GM12878 (cell line): ENCODE results near the gene CYP2S1. TPM values are rescaled to one million over a fixed set of nuclear protein-coding genes. Genes with fewer than 3 reads are reported as not detected.

Source experiments
- ATAC-seq: fragments of 200-7000 bp; cut with Tn5 transposase; 3 replicates; pipeline ENCODE4 v1.9.1; 2020; ENCODE audit warnings: mild to moderate bottlenecking, moderate library complexity
- BruUV-seq: library from RNA; stranded (reverse); fragments of 400-500 nt; replicated peaks from 2 replicates; lab custom pipeline; 2021; lab: Mats Ljungman, UMichigan
- CTCF ChIA-PET: fragments of 300-600 bp; sonication (Branson Sonifier 250); formaldehyde crosslinking; extraction: SDS; loops from one replicate; lab custom pipeline; 2021; ENCODE audit warnings: inconsistent platforms; lab: Yijun Ruan, JAX
- POLR2A ChIA-PET: fragments of 350-600 bp; formaldehyde crosslinking; extraction: SDS; loops from one replicate; lab custom pipeline; 2021; ENCODE audit warnings: inconsistent platforms; lab: Charles Lee
- RAD21 ChIA-PET: fragments of 300-600 bp; sonication (Branson Sonifier 250); formaldehyde crosslinking; loops from one replicate; lab custom pipeline; 2023; ENCODE audit warnings: antibody characterized with exemption; ENCODE audit not compliant: unreplicated experiment; lab: Charles Lee
- SMC1A ChIA-PET: fragments of 300-600 bp; sonication (Branson Sonifier 250); formaldehyde crosslinking; loops from one replicate; lab custom pipeline; 2023; ENCODE audit not compliant: unreplicated experiment, uncharacterized antibody; lab: Charles Lee
- DNase-seq: peaks from one replicate; pipeline ENCODE4 v3.0.0-alpha.2; 2011; ENCODE audit warnings: low read depth, low spot score
- FAIRE-seq: peaks from 3 replicates; lab custom pipeline; 2011; peaks lifted over from hg19 to GRCh38; lab: Jason Lieb, UNC
- H2AFZ ChIP-seq: 2 replicates; pipeline ENCODE4 v1.6.0; 2011; ENCODE audit warnings: low read depth, low read length, control low read depth; ENCODE audit not compliant: control insufficient read depth
- H3K27ac ChIP-seq: 2 replicates; pipeline ENCODE4 v1.5.1; 2011; ENCODE audit warnings: control low read depth; ENCODE audit not compliant: control insufficient read depth, insufficient read depth
- H3K27me3 ChIP-seq, 2 experiments: replicated peaks in 1 of 2; 2 replicates each; pipeline versions ENCODE4 v1.6.0 to v1.6.1; 2011; ENCODE audit warnings: low read length in 1 of 2; ENCODE audit not compliant: control insufficient read depth in 2 of 2, insufficient read depth in 2 of 2
- H3K36me3 ChIP-seq, 2 experiments: 2 replicates each; pipeline ENCODE4 v1.5.1; 2011; ENCODE audit warnings: low read length in 1 of 2; ENCODE audit not compliant: control insufficient read depth in 2 of 2, insufficient read depth in 2 of 2
- H3K4me1 ChIP-seq: 2 replicates; pipeline ENCODE4 v1.6.1; 2011; ENCODE audit warnings: mild to moderate bottlenecking, low read length, moderate library complexity, mixed read lengths; ENCODE audit not compliant: control insufficient read depth, insufficient read depth
- H3K4me2 ChIP-seq: 2 replicates; pipeline ENCODE4 v1.6.0; 2011; ENCODE audit warnings: control low read depth; ENCODE audit not compliant: control insufficient read depth, insufficient read depth
- H3K4me3 ChIP-seq: fragments of 200-600 bp; sonication (generic); 2 replicates; pipeline ENCODE4 v1.5.1; 2016
- H3K79me2 ChIP-seq: 2 replicates; pipeline ENCODE4 v1.6.0; 2011; ENCODE audit warnings: low read length; ENCODE audit not compliant: control insufficient read depth, insufficient read depth
- H3K9ac ChIP-seq: 2 replicates; pipeline ENCODE4 v1.8.0; 2011; ENCODE audit warnings: low read length, control low read depth, mixed read lengths; ENCODE audit not compliant: control insufficient read depth, insufficient read depth
- H3K9me3 ChIP-seq: replicated peaks from 3 replicates; pipeline ENCODE4 v1.5.1; 2011; ENCODE audit warnings: mild to moderate bottlenecking, low read length; ENCODE audit not compliant: control insufficient read depth, insufficient read depth
- H4K20me1 ChIP-seq: 2 replicates; pipeline ENCODE4 v1.6.0; 2011; ENCODE audit not compliant: control insufficient read depth, insufficient read depth
- PKNOX1 ChIP-seq: fragments of 450-650 bp; IDR thresholded peaks from 2 replicates; pipeline ENCODE4 v1.6.1; 2016; ENCODE audit warnings: mild to moderate bottlenecking
- RBBP5 ChIP-seq: fragments of 200-600 bp; sonication (generic); conservative IDR thresholded peaks from 2 replicates; pipeline ENCODE4 v1.6.1; 2016
- RELA ChIP-seq: fragments of 450-650 bp; IDR thresholded peaks from 2 replicates; pipeline ENCODE4 v1.8.0; 2014; ENCODE audit warnings: borderline replicate concordance; ENCODE audit not compliant: partially characterized antibody
- SMARCA5 ChIP-seq: fragments of 450-650 bp; IDR thresholded peaks from 2 replicates; pipeline ENCODE4 v1.6.1; 2017; ENCODE audit warnings: mild to moderate bottlenecking
- SPI1 ChIP-seq: IDR thresholded peaks from 2 replicates; pipeline ENCODE4 v1.6.1; 2011; ENCODE audit warnings: low read depth, mild to moderate bottlenecking, low read length, moderate library complexity, borderline replicate concordance; ENCODE audit not compliant: insufficient read depth
- WGBS: methylation state at CpG from one replicate; pipeline ENCODE4 v1.1.6; 2016; ENCODE audit warnings: low lambda C conversion rate; ENCODE audit not compliant: insufficient replicate concordance, insufficient coverage; ENCODE audit errors: missing lambda C conversion rate; 5-methylcytosine and 5-hydroxymethylcytosine counted together
- in situ Hi-C: fragments of 300-500 bp; cut with MboI; formaldehyde crosslinking; loops from 9 replicates; pipeline ENCODE4 v1.14.3; 2018; ENCODE audit warnings: mixed read lengths
- intact Hi-C: fragments of 100-400 bp; cut with micrococcal nuclease; formaldehyde crosslinking; loops from one replicate; pipeline ENCODE4 v1.14.2; 2022; ENCODE audit not compliant: unreplicated experiment
- polyA plus RNA-seq, 11 experiments: library from polyadenylated mRNA; depleted of rRNA in 4 of 11; unstranded in 6 of 11; stranded (reverse) in 5 of 11; fragments of >200 nt; fragmentation: Nextera tagmentation in 4 of 11; fragmentation: Illumina TruSeq in 1 of 11; extraction: Ambion mirVana in 4 of 11; extraction: Trizol in 1 of 11; gene quantifications; 1 replicate in 1 of 11; 2 replicates in 10 of 11; pipeline versions ENCODE4 v1.2.1 to v1.2.3, GENCODE V29; 2011 to 2016; ENCODE audit warnings: inconsistent platforms in 2 of 11, missing spikeins in 2 of 11, low read depth in 1 of 11
- total RNA-seq, 4 experiments: library from RNA; depleted of rRNA in 3 of 4; stranded (reverse); fragments of >200 nt in 3 of 4; fragmentation: Illumina TruSeq in 1 of 4; extraction: Trizol in 1 of 4; gene quantifications; 2 replicates each; pipeline versions ENCODE4 v1.2.1 to v1.2.3, GENCODE V29; 2013 to 2021

CYP2S1 gene
- total and polyA plus RNA-seq, 10 of the 15 experiments (the other 5 are each of a cell fraction or from before 2014, with no cell fraction given), result 0.03 to 0.28 (median 0.12) TPM; not detected in 2

DNA sequence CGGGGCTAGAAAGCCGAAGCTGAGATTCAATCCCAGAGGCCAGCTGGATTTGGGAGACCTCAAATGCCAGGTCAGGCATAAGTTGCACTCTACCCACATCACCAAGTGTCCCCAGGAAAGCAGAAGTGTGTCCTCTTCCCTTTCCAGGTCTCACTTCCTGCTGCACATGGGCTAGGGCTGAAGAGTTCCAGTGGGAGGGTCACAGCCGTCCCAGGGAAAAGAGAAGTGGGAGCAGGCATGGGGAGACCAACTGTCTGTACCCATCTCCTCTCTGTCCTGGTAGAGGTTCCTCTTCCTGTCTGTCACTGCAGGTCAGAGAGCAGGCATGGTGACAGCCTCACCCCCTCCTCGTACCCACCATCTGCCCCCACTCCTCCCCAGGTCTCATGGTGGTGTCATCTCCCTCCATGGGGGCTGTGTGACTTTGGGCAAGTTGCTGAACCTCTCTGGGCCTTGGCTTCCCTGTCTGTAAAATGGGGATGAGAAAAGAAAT, 40.8 kb downstream of the CYP2S1 start:
- ChIA-PET RAD21 (no interaction called here), SMC1A (no interaction called here), POLR2A (no interaction called here), CTCF (interaction anchor here (0.7 kb wide), 1 partner anchor 111 kb away, joined by 3 read pairs; no protein-coding TSS in a partner anchor)
- H3K4me3 ChIP-seq, result no peak overlapping the region
- ATAC-seq (no peak), FAIRE-seq (no peak), DNase-seq (no peak)
- intact Hi-C loops, result no loop called here
- TF ChIP-seq SPI1 (peak; percentile 52; the same call in 1 of the 2 replicates), RBBP5 (no peak)
- no peaks in the 10 kb centered on the region for H3K4me1 ChIP-seq
- H3K36me3 ChIP-seq, result no peaks in the 10 kb centered on the region
- H3K9ac ChIP-seq, result no peak overlapping the region
- H3K27ac ChIP-seq, result no peak overlapping the region
- H3K79me2 ChIP-seq, result no peaks in the 10 kb centered on the region
- no peaks in the 10 kb centered on the region for H4K20me1 ChIP-seq
- no TSS peak for BruUV-seq
- H3K27me3 ChIP-seq, result no peaks in the 10 kb centered on the region
- no peak overlapping the region for H3K4me2 ChIP-seq
- in situ Hi-C loops, result no loop called here
- H3K9me3 ChIP-seq, result no peaks in the 10 kb centered on the region
- 11% methylated on average over 4 of the region's 4 CpGs for WGBS
- no peak overlapping the region for H2AFZ ChIP-seq

DNA sequence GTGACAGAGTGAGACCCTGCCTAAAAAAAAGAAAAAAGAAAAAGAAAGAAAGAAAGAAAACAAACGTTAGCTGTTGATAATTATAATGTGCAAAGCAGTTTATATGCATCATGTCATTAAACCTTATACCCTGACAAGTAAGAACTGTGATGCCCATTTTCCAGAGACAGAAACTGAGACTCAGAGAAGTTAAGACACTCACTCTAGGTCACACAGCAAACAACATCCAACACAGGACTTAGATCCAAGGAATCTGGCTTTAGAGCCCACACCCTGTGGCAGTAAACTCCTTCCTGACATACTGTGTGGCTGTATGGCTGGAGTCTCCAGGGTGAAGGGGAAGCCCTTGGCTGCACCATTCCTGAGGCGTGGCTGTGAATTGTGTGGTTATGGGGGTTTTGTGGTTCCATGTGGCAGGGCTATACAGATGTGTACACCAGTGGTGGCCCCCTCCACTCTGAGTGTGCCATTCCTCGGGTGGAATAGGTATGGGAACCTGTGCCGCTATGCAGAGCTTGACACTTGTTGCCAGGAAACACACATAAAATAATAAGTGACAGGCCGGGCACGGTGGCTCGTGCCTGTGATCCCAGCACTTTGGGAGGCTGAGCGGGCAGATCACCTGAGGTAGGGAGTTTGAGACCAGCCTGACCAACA, 41.6 kb downstream of the CYP2S1 start:
- no peak overlapping the region for H2AFZ ChIP-seq
- intact Hi-C loops (no loop called here), in situ Hi-C loops (no loop called here)
- H3K27ac ChIP-seq, result no peak overlapping the region
- no peaks in the 10 kb centered on the region for H3K79me2 ChIP-seq
- WGBS, result 43% methylated on average over 8 of the region's 8 CpGs
- no peaks in the 10 kb centered on the region for H3K27me3 ChIP-seq
- ChIA-PET RAD21 (no interaction called here), SMC1A (no interaction called here), CTCF (interaction anchor here (0.7 kb wide), 2 partner anchors 108 to 111 kb away, joined by 3 read pairs; no protein-coding TSS in a partner anchor), POLR2A (no interaction called here)
- no peaks in the 10 kb centered on the region for H4K20me1 ChIP-seq
- H3K4me2 ChIP-seq, result no peak overlapping the region
- H3K4me1 ChIP-seq, result no peaks in the 10 kb centered on the region
- DNase-seq (no peak), ATAC-seq (no peak), FAIRE-seq (no peak)
- no peaks in the 10 kb centered on the region for H3K9me3 ChIP-seq
- no peaks in the 10 kb centered on the region for H3K36me3 ChIP-seq
- no TSS peak for BruUV-seq
- TF ChIP-seq SMARCA5, result 0 out of 2 replicates have a peak, but pooled peaks have one; percentile 27
- no peak for TF ChIP-seq RELA
- TF ChIP-seq PKNOX1, result no peak
- no peak overlapping the region for H3K9ac ChIP-seq
- no peak overlapping the region for H3K4me3 ChIP-seq
